ACC112 (cell line): Measurements from ENCODE around the gene KHDC3L.
"Not testable (repeated sequence)": the region's sequence is repeated elsewhere in the genome, so short reads cannot be mapped to it uniquely, and the experiment has no call there.

Source experiments
- H2AFZ ChIP-seq: fragments of 200-600 bp; sonication (generic); one replicate; pipeline ENCODE4 v1.6.0; 2017; ENCODE audit warnings: antibody characterized with exemption, low read length; ENCODE audit not compliant: unreplicated experiment
- H3K27ac ChIP-seq: fragments of 200-600 bp; sonication (generic); 2 replicates; pipeline ENCODE4 v1.5.1; 2014; ENCODE audit warnings: low read depth, mild to moderate bottlenecking, antibody characterized with exemption, low read length, moderate library complexity
- H3K27me3 ChIP-seq: fragments of 200-600 bp; sonication (generic); 2 replicates; pipeline ENCODE4 v1.6.1; 2014; ENCODE audit warnings: mild to moderate bottlenecking, antibody characterized with exemption, low read length, moderate library complexity, mixed read lengths; ENCODE audit not compliant: insufficient read depth
- H3K36me3 ChIP-seq: fragments of 200-600 bp; sonication (generic); 2 replicates; pipeline ENCODE4 v1.6.1; 2016; ENCODE audit warnings: mild to moderate bottlenecking, antibody characterized with exemption, low read length, moderate library complexity, mixed read lengths; ENCODE audit not compliant: insufficient read depth
- H3K4me1 ChIP-seq: fragments of 200-600 bp; sonication (generic); one replicate; pipeline ENCODE4 v1.6.1; 2016; ENCODE audit warnings: low read length, mixed read lengths; ENCODE audit not compliant: insufficient read depth, unreplicated experiment, control insufficient read depth
- H3K4me3 ChIP-seq: fragments of 200-600 bp; sonication (generic); 2 replicates; pipeline ENCODE4 v1.5.1; 2014; ENCODE audit warnings: mild to moderate bottlenecking, low read depth, low read length
- H3K79me2 ChIP-seq: fragments of 200-600 bp; sonication (generic); one replicate; pipeline ENCODE4 v1.6.0; 2016; ENCODE audit warnings: low read length; ENCODE audit not compliant: control insufficient read depth, unreplicated experiment, insufficient read depth

Gene KHDC3L

DNA sequence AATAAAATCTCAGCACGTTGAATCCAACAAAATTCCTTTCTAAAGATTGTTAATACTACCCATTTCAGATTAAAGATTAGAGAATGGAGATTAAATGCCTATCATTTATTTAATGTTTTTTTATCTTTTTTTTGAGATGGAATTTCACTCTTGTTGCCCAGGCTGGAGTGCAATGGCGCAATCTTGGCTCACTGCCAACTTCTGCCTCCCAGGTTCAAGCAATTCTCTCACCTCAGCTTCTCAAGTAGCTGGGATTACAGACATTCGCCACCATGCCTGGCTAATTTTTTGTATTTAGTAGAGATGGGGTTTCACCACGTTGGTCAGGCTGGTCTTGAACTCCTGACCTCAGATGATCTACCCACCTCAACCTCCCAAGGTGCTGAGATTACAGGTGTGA lies 29.7 kb downstream of the KHDC3L start:
- not testable (repeated sequence) for H3K27me3 ChIP-seq, H3K79me2 ChIP-seq, H2AFZ ChIP-seq, H3K27ac ChIP-seq, H3K4me1 ChIP-seq, H3K36me3 ChIP-seq, H3K4me3 ChIP-seq

GRCh38 chr6:73393278-73393677 lies 30.8 kb downstream of the KHDC3L start:
- no peak overlapping the region for H3K4me3 ChIP-seq
- no peaks in the 10 kb centered on the region for H3K36me3 ChIP-seq
- H3K27ac ChIP-seq = no peak overlapping the region
- no peaks in the 10 kb centered on the region for H3K4me1 ChIP-seq
- H3K27me3 ChIP-seq = no peaks in the 10 kb centered on the region
- H2AFZ ChIP-seq = no peak overlapping the region
- H3K79me2 ChIP-seq = no peaks in the 10 kb centered on the region

GRCh38 chr6:73394577-73395354 lies 32.3 kb downstream of the KHDC3L start, which contains the start of gene DDX43:
TSS of gene DDX43 (plus strand) at chr6:73394828. CDS start at chr6:73394906, 78 bp downstream.
- H2AFZ ChIP-seq = no peak within 1 kb of the TSS
- H3K4me3 ChIP-seq = no peak within 1 kb of the TSS
- no peaks in the 10 kb centered on the region for H3K27me3 ChIP-seq
- no peaks in the 10 kb centered on the region for H3K36me3 ChIP-seq
- no peak within 1 kb of the TSS for H3K27ac ChIP-seq
- H3K79me2 ChIP-seq = no peaks in the 10 kb centered on the region
- no peaks in the 10 kb centered on the region for H3K4me1 ChIP-seq

- H3K36me3 ChIP-seq = no peaks in the 10 kb centered on the region
- no peaks in the 10 kb centered on the region for H3K4me1 ChIP-seq
- no peak overlapping the region for H3K27ac ChIP-seq
- H2AFZ ChIP-seq = no peak overlapping the region
- H3K27me3 ChIP-seq = no peaks in the 10 kb centered on the region
- no peaks in the 10 kb centered on the region for H3K79me2 ChIP-seq
- no peak overlapping the region for H3K4me3 ChIP-seq
Measured at GRCh38 chr6:73395875-73396274, 33.4 kb downstream of the KHDC3L start.

DNA sequence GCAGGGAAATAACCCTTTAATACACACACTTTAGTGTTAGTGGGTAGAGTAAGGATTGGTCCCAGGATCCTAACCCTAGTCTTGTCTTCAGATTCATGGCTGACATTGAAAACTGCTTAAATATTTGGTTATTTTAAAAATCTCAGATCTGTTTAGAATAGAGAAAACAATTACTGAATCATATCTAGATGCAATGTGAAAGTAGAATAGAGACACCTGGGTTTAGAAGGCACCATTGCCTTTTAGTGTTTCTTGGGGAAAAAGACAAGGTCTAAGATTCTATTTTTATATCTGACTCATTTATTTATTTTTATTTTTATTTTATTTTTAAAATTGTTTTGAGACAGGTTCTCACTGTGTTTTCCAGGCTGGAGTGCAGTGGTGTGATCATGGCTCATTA lies 38.2 kb downstream of the KHDC3L start:
- H3K4me1 ChIP-seq = no peaks in the 10 kb centered on the region
- no peak overlapping the region for H3K4me3 ChIP-seq
- no peak overlapping the region for H3K27ac ChIP-seq
- no peak overlapping the region for H2AFZ ChIP-seq
- no peaks in the 10 kb centered on the region for H3K27me3 ChIP-seq
- no peaks in the 10 kb centered on the region for H3K36me3 ChIP-seq
- no peaks in the 10 kb centered on the region for H3K79me2 ChIP-seq

GRCh38 chr6:73409395-73409794 lies 46.9 kb downstream of the KHDC3L start:
- no peak overlapping the region for H3K4me3 ChIP-seq
- no peaks in the 10 kb centered on the region for H3K79me2 ChIP-seq
- no peaks in the 10 kb centered on the region for H3K4me1 ChIP-seq
- no peaks in the 10 kb centered on the region for H3K36me3 ChIP-seq
- no peaks in the 10 kb centered on the region for H3K27me3 ChIP-seq
- no peak overlapping the region for H2AFZ ChIP-seq
- H3K27ac ChIP-seq = no peak overlapping the region

- Histone ChIP-seq H3K36me3 (no peaks in the 10 kb centered on the region), H3K4me3 (no peak overlapping the region), H2AFZ (no peak overlapping the region), H3K4me1 (no peaks in the 10 kb centered on the region), H3K79me2 (no peaks in the 10 kb centered on the region), H3K27ac (no peak overlapping the region), H3K27me3 (no peaks in the 10 kb centered on the region)
Measured at GRCh38 chr6:73413102-73413501, 50.6 kb downstream of the KHDC3L start.
